Effector memory CD4-positive, alpha-beta T cell (primary cell): ENCODE data around the gene STX16.

Experiments
- DNase-seq, 3 donors: peaks; one replicate each; pipeline ENCODE4 v3.0.0-alpha.2; 2020
- H3K27ac ChIP-seq: 2 replicates; pipeline ENCODE4 v1.7.0; 2013; ENCODE audit warnings: mild to moderate bottlenecking, low read length, moderate library complexity; ENCODE audit not compliant: insufficient read depth, poor library complexity, severe bottlenecking
- H3K27me3 ChIP-seq: replicated peaks from 2 replicates; pipeline ENCODE4 v1.7.0; 2013; ENCODE audit warnings: mild to moderate bottlenecking, low read length; ENCODE audit not compliant: insufficient read depth, control insufficient read depth, poor library complexity, severe bottlenecking
- H3K36me3 ChIP-seq: 2 replicates; pipeline ENCODE4 v1.7.0; 2013; ENCODE audit warnings: mild to moderate bottlenecking, low read length, moderate library complexity; ENCODE audit not compliant: control insufficient read depth, insufficient read depth
- H3K4me1 ChIP-seq: 2 replicates; pipeline ENCODE4 v1.7.0; 2013; ENCODE audit warnings: low read length, mild to moderate bottlenecking; ENCODE audit not compliant: control insufficient read depth, insufficient read depth, poor library complexity, severe bottlenecking
- H3K4me3 ChIP-seq: 2 replicates; pipeline ENCODE4 v1.7.0; 2013; ENCODE audit warnings: low read length, low read depth, mild to moderate bottlenecking; ENCODE audit not compliant: insufficient read depth, poor library complexity, severe bottlenecking
- H3K9me3 ChIP-seq: 2 replicates; pipeline ENCODE4 v1.7.0; 2013; ENCODE audit warnings: mild to moderate bottlenecking, low read length, moderate library complexity; ENCODE audit not compliant: control insufficient read depth

The STX16 gene

DNA sequence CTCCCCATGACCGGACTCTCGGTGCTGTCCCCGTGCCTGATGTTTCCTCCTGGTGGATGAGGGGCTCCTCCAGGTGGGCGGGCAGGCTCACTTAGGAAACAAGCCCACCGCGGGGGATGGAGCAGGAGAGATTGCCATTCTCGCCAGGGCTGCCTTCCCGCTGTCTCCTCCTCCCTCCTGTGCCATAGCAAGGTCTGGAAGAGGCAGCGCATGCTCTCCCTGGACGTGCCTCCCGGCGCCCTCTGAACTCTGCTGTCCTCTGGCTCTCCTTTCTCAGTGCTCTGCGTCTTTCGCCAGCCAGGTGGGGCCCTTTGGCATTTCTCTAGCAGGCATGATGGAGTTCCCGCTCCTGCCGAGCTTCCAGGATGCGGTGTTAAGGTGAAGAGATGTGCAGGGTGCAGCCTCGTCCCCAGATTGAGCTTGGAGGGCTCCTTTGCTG, 24.1 kb downstream of the STX16 start:
- Histone ChIP-seq H3K36me3 (peaks cover 67% of the 10 kb centered on the region), H3K27me3 (no peaks in the 10 kb centered on the region), H3K27ac (no peak overlapping the region), H3K4me3 (no peak overlapping the region), H3K4me1 (no peaks in the 10 kb centered on the region), H3K9me3 (no peaks in the 10 kb centered on the region)
- DNase-seq, result no peak

DNA sequence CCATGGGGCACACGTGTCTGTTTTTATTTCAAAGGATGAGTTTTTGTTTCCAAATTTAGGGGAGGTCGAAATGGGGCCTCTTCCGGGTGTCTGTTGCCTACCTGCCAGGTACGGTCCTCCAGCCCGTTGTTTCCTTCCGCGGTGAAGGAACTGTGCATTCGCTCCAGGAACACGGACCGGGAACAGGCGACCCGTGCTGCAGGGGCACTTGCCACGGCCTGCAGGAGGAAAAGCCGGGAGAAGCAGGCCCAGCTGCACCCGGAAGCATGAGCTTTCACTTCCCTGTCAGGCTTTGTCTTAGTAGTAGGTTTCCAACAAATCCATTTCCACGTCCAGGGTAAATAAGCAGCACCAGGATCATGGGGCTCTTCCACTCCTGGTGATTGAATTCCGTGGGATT, 24.6 kb downstream of the STX16 start:
- no peaks in the 10 kb centered on the region for H3K9me3 ChIP-seq

GRCh38 chr20:58676161-58676560, 25.1 kb downstream of the STX16 start:
- peaks cover 63% of the 10 kb centered on the region for H3K36me3 ChIP-seq

More for the DNA sequence above, 24.6 kb downstream of the STX16 start:
- DNase-seq, result no peak
- Histone ChIP-seq H3K27me3 (no peaks in the 10 kb centered on the region), H3K4me1 (no peaks in the 10 kb centered on the region), H3K36me3 (peaks cover 67% of the 10 kb centered on the region), H3K4me3 (no peak overlapping the region), H3K27ac (no peak overlapping the region)

DNA sequence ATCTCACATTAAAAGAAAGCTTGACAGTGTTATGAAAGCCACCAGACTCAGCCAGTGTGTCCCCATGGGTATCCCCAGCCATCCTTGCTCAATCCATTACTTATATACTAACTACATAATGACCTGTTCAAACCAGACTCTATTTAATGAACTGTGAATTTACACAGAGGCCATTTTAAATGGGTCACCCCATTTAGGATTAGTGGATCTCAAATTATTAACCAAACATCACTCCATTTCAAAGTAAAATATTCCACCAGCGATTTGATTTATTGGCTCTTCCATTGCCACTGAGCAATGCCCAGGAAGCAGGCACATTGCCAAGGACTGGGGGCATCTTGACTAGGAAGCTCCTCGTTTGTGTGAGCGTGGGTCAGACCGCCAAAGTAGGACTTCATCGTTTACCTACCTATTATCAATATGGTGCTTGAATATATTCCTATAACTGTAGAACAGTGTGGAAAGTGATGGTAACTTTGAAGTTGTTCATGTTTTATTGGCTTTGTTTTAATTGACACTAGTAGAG, 26.1 kb downstream of the STX16 start:
- DNase-seq, result no peak
- Histone ChIP-seq H3K4me1 (no peaks in the 10 kb centered on the region), H3K4me3 (no peak overlapping the region), H3K9me3 (no peaks in the 10 kb centered on the region), H3K27ac (no peak overlapping the region), H3K36me3 (peaks cover 59% of the 10 kb centered on the region), H3K27me3 (no peaks in the 10 kb centered on the region)

More at GRCh38 chr20:58676161-58676560, 25.1 kb downstream of the STX16 start:
- no peaks in the 10 kb centered on the region for H3K27me3 ChIP-seq
- no peaks in the 10 kb centered on the region for H3K9me3 ChIP-seq
- no peak for DNase-seq
- H3K4me1 ChIP-seq, result no peaks in the 10 kb centered on the region
- no peak overlapping the region for H3K4me3 ChIP-seq
- H3K27ac ChIP-seq, result no peak overlapping the region

DNA sequence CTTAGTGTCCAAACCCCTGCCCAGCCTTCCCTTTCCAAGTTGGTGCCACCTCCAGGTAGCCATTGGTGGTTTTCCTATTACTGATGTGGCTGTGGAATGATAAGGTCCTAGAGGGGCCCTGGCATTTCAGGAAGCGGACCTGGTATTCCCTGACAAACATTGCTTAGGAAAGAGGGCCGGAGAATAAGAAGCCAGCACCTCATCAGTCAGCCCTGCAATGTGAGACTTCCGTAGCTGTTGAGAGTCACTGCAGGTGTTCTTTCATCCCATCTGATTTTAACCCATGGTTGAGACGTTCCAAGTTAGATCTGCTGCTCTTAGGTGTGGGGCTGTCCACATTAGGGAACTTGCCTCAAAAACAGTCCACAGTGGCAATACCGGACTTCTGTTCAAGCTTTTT, 26.7 kb downstream of the STX16 start:
- Histone ChIP-seq H3K27ac (no peak overlapping the region), H3K27me3 (no peaks in the 10 kb centered on the region), H3K4me3 (no peak overlapping the region), H3K9me3 (no peaks in the 10 kb centered on the region), H3K4me1 (no peaks in the 10 kb centered on the region), H3K36me3 (peaks cover 56% of the 10 kb centered on the region)
- DNase-seq, result no peak

DNA sequence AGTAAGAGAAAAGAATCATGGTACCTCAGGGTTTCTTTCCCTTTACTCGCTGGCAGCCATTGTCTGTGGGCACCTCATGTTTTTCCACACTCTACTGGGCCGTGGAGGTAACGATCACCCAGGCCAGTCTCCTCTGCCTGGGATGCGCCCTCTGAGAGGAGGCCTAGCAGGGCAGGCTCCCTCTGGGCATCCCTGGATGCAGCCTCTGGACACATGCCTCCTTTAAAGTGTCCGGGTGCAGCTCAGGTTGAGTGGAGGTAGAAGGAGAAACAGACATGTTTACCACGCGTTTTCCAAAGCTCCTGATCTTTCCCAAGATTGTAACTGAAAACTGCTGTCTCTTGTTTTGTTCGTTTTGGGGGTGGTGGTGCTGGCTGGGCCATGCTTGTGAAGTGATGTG, 27.7 kb downstream of the STX16 start:
- H3K27me3 ChIP-seq, result no peaks in the 10 kb centered on the region
- H3K4me3 ChIP-seq, result no peak overlapping the region
- H3K36me3 ChIP-seq, result peaks cover 52% of the 10 kb centered on the region
- H3K9me3 ChIP-seq, result no peaks in the 10 kb centered on the region
- no peak overlapping the region for H3K27ac ChIP-seq
- DNase-seq, result no peak
- no peaks in the 10 kb centered on the region for H3K4me1 ChIP-seq

GRCh38 chr20:58682656-58683531, 31.8 kb downstream of the STX16 start:
- Histone ChIP-seq H3K9me3 (no peaks in the 10 kb centered on the region), H3K4me3 (no peak overlapping the region), H3K36me3 (peaks cover 19% of the 10 kb centered on the region), H3K27ac (no peak overlapping the region), H3K27me3 (no peaks in the 10 kb centered on the region), H3K4me1 (no peaks in the 10 kb centered on the region)
- no peak for DNase-seq

GRCh38 chr20:58684291-58684690, 33.2 kb downstream of the STX16 start:
- DNase-seq, result no peak
- H3K36me3 ChIP-seq, result peaks cover 15% of the 10 kb centered on the region
- no peaks in the 10 kb centered on the region for H3K9me3 ChIP-seq
- no peaks in the 10 kb centered on the region for H3K4me1 ChIP-seq
- H3K27me3 ChIP-seq, result no peaks in the 10 kb centered on the region
- H3K4me3 ChIP-seq, result no peak overlapping the region
- no peak overlapping the region for H3K27ac ChIP-seq

GRCh38 chr20:58685988-58686387, 34.9 kb downstream of the STX16 start:
- Histone ChIP-seq H3K27me3 (no peaks in the 10 kb centered on the region), H3K27ac (no peak overlapping the region), H3K36me3 (no peaks in the 10 kb centered on the region), H3K9me3 (no peaks in the 10 kb centered on the region), H3K4me3 (no peak overlapping the region), H3K4me1 (no peaks in the 10 kb centered on the region)
- no peak for DNase-seq

DNA sequence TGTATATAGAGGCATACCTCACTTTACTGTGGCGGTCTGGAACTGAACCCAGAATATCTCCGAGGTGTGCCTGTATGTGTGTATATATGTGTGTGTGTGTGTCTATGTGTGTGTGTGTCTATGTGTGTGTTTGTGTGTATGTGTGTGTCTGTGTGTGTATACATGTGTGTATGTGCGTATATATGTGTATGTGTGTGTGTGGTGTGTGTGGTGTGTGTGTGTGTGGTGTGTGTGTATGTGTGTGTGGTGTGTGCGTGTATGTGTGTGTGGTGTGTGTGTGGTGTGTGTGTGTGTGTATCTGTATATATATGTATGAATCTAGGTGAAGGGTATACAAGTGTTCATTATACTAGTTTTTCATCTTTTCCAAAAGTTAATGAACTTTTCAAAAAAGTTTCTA, 37.3 kb downstream of the STX16 start:
- DNase-seq, result no peak
- Histone ChIP-seq H3K9me3 (no peaks in the 10 kb centered on the region), H3K4me1 (peaks cover 3% of the 10 kb centered on the region), H3K27me3 (no peaks in the 10 kb centered on the region), H3K27ac (no peak overlapping the region), H3K36me3 (no peaks in the 10 kb centered on the region), H3K4me3 (no peak overlapping the region)
